Eye (tissue), 1 donor: ENCODE results near the gene ROR1.
A peak's percentile ranks its signal among the peaks of the same experiment; 100 is the strongest.
"Not testable (repeated sequence)": the region's sequence is repeated elsewhere in the genome, so short reads cannot be mapped to it uniquely, and the experiment has no call there.

Source experiments
- DNase-seq: peaks from one replicate; pipeline ENCODE4 v3.0.0-alpha.2; 2015

The ROR1 gene

DNA sequence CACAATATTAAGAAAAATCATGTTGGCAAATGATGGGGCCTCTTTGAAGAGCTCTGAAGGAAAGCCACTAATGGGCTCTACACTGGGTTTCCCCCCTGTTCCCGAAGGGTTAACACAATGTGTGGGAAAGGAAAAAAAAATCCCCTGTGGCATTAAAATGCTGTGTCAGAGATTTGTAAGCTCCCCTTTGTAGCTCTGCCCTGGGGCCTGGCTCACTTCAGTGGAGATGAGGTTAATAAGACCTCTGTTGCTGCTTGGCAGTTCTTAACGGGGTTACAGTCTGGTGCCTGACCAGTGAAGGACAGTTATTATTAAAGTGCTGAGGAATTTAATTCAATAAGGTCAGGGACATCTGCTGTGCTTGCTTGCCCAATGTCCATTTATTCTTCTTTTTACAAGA, 299.9 kb downstream of the ROR1 start:
- peak; percentile 60 for DNase-seq

DNA sequence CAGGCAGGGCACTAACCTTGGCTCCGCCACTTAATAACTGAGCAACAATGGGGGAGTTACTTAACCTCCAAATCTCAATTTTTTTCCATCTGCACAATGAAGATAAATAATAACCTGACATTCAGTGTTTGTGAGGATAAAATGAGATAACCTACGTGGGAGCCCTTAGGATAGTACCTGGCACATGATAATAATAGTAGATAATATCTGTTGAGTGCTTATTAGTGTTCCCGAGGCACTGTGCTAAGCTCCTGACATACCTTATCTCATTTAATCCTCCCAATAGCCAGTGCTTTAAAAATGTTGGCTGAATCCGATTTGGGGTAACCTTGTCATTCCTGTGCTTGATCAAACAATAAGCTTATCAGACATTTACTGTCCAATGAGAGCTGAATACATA, 300.9 kb downstream of the ROR1 start:
- no peak for DNase-seq

DNA sequence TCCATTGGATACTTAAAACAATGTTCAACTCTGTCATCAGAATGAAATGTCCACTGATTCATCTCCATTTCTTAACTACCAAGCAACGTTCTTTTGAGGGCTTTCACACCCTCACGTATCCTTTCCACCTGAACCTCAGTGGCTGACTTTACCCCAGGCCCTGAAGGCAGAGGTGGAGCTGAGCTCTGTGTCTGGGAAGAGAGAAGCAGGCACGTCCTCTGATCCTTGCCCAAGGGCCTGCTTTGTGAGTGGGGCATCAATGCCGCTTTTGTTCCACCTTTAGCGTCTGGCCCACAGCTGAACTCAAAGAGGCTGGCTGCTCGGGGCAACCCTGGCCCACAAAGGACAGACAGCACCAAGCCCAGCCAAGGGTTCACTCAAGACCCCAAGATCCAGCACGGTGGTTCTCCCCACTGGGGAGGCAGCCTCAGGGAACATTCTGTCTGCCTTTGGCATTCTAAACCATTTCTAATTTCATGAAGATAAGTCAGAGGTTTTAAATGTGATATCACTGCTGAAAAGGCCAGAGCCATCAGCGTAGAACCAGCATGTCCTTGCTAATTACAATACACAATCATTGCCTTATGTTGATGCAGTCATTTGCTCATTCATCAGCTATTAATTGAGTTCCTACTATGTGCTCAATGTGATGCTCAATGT, 303.6 kb downstream of the ROR1 start:
- no peak for DNase-seq

DNA sequence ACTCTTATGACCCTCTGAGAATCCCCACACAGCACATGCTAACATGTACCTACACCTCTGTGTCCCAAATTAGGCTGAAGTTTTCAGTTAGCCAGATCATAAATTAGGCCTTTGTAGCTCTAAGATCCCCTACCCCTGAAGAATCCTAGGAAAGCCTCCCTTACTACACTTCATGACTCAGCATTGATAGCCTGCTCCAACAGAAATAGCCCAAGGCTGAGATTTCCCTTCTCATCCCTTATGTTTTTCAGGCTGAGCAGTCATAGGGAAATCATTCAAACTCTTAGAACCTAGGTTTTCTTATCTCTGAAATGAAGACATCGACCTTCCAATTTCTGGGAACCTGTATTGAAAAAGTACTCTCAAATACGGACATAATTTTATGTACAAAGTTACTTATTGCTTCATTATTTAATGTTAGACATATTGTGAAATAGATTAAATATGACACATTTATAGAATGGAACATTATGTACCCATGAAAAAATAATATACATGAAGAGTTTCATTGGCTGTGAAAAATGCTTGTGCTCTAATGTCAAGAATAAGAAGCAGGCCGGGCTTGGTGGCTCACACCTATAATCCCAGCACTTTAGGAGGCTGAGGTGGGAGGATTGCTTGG, 307.2 kb downstream of the ROR1 start:
- DNase-seq: no peak

DNA sequence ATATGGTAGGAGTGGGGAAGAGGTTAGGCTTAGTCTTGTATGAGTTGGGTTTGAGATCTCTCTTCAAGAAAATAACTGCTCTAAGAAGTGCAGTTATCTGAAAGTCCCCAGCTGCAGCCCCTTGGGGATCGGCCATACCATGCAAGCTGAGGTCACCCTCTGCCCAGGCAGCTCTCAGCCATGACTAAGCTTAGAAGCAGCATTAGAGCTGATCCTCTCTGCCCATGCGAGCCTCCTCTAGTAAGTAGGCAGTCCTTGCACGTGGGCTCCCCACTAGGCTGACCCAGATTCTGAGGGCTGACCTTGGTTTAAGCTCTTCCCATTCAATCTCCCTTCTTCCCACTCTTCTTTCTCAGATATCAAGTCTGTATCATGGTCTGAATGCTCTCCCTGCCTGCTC, 308.6 kb downstream of the ROR1 start:
- DNase-seq: no peak

DNA sequence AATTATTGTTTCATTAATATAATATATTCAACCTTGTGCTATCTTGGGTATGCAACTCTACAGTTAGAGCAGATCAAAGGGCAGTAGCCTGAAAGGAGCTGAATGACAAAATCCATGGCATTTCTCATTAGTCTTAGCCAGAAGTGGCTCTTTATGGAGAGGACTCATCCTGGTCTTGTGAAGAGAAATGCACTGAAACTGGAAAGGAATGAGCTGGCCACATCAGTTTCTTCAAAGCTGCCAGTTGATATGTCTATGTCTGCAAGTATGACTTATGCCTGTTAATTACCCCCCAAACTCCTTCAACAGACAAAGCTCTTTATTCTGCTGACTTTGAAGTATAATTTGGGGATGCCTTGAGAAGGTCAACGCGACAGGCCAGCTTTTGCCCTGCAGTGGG, 310.6 kb downstream of the ROR1 start:
- DNase-seq: no peak

DNA sequence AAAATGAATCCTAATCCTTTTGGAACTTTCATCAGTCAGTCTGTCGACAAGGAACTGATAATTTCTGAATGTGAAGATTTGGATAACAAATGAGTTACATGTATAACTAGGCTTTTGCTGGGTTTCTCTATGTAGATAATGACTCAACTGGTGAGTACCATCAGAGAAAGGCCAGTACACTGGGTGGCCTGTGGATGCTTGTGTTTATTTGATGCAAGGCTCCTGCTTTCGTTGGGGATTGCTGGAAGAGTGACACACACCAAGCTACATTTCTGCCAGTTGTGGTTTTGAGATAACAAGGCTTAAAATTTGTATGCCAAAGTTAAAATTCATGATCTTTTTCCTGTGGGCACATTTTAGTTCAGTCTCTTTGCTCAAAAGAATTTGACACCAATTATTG, 314.0 kb downstream of the ROR1 start:
- no peak for DNase-seq

DNA sequence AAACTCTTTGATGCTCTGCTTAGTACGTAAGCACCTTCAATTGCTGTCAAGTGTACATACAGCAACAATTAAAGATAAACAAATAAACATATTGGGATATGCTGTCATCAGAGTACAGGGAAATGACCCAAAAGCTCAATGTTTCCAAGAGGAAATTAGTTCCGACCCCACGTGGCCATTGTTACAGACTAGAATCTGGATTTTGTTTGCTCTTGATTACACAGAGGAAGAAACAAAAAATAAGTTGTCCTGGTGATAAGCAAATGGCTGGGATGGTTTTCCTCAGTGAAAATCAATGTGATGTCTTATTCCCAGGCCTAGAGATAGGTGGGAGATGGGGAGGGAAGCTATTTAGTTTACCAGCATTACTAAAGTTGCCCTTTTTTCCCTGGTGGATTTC, 316.6 kb downstream of the ROR1 start:
- DNase-seq: no peak

DNA sequence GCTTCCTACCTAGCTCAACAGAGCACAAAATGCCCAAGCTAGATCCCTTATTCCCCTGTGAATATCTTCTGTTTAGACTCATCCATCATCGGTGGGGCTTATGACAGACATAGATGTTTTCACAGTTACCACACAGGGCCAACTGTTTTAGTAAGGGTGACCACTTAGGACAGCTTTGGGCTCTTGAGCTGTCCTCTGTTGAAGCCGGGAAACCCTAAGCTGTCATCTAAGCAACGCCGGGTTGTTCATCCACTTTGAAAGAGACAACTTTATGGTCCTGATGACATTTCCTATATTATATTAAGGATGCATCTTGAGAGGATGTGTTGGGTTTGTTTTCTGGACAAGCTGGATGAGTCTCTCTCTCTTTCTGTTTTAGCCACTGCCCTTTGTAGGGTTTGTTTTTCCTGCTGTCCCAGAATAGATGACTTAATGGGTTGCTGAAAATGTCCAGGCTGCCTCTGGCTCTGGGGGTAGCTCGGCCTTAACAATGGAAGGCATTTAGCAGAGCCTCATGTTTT, 319.1 kb downstream of the ROR1 start:
- DNase-seq: no peak

DNA sequence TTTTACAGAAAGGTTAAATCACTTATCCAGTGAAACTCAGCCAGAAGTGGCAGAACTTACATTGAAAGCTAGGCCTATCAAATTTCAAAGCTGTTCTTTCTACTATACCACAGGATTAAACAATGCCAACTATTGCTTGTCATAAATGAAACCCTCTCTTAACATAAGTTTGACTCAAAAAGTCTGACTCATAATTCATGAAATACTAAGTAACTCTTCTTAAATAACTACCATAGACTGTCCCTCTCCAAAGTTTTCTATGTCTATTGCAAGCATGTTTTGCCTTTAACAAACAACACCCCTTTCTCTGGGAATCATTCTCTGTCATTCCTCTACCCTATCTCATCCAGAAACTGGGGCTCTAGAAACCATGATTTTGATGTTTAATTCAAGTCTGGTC, 320.1 kb downstream of the ROR1 start:
- no peak for DNase-seq

DNA sequence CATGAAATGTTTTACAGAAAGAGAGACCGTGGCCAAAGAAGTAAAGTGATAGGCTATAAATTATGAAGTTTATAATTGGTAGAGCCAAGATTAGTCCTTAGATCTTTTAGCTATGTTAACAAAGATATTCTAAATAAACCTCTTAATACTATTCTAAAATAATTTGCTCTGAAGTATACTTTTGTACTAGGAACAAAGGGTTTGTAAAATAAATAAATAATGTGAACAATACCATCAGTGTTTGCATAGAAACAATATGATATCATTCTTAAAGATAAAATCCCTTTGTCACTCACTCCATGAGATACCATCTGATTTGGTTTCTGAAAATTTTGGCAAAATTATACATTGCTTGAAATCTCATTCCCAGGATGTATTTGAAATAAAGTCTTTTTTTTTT, 322.0 kb downstream of the ROR1 start:
- no peak for DNase-seq

DNA sequence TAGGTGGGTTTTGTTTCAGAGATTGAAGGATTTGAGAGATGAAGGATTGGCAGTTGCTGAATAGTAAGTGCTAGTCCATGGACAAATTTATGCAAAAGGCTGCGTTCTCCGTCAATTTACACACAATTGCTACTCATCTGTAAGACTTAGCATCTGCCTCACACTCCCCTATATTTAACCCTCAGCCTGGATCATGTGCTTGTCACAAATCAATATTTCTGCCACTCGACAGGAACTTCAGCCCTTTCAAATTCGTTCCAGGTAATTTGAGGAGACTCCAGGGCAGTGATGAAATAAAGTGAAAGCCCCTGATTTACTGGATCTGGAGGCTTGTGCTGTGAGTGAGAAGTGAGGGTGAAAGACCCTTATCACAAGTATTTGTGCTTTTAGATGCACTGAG, 324.0 kb downstream of the ROR1 start:
- DNase-seq: no peak

DNA sequence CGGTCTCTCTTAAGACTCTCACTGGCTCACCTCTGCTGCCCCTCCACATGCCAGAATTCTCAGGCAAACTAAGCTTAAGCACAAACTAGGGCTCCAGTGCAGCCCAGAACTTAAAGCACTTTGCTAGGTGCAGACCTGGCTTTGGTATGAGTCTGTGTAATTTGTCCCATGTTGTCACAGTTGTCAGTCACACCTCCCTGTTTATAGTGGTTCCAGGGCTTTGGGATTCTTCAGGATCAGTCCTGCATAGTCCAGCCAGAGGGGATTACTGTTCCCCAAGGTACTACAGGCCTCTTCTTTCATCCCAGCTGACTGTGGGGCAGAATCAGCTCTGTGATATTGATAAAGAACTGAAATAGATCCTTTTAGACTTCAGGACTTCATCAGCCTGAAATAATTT, 324.6 kb downstream of the ROR1 start:
- no peak for DNase-seq

DNA sequence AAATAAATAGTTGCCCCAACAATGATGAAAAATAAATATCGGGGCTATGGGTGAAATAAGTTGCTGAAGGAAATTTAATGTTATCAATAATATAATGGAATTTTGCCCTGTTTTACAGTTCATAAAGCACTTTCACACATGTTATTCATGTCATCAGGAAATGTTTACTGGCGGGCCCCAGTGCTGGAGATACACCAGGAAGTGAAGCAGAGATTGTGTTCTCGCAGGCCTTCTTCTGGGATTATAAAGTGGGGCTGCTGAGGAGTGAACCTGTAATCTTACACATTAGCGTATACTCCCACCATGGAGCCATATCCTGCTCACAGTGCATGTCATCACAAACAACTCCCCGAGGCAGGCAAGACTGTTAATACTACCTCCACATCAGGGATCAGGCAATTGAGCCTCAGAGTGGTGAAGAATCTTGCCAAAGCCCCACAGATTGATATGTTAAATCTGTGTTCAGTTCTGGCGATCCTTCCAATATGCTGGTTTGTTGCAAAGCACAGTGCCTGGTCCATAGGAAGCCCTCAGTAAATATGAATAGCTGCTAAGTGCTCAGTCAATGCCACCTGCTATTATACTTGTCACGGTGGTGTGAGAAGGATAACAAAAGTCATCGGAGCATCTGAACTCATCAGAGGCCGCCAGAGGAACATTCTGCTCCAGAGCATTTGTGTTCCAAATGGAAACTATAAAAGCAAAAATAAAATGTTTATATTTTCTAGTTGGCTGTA, 325.2 kb downstream of the ROR1 start:
- no peak for DNase-seq

DNA sequence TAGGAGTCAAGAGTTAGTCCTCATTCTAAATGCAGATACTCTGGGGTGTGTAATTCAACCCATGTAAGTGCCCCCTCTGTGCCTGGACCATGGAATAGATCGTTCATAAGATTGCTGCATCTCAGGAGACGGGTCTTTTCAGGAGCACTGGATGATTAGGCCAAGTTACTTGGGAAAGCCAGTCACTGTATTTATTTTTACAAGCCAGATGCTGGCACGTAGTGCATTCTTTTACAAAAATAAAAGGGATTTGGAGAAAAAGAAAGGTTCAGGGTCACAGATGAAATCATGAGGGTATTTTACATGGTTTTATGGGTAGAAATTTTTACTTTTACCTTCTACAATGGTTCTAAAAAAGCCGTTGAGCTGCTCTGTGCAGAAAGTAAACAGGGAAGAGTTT, 327.0 kb downstream of the ROR1 start:
- no peak for DNase-seq

DNA sequence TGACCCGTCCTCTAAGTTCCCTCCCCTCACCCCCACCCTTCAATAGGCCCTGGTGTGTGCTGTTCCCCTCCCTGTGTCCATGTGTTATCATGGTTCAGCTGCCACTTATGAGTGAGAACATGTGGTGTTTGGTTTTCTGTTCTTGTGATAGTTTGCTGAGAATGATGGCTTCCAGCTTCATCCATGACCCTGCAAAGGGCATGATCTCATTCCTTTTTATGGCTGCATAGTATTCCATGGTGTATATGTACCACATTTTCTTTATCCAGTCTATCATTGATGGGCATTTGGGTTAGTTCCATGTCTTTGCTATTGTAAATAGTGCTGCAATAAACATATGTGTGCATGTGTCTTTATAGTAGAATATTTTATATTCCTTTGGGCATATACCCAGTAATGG, 330.8 kb downstream of the ROR1 start:
- DNase-seq: not testable (repeated sequence)

DNA sequence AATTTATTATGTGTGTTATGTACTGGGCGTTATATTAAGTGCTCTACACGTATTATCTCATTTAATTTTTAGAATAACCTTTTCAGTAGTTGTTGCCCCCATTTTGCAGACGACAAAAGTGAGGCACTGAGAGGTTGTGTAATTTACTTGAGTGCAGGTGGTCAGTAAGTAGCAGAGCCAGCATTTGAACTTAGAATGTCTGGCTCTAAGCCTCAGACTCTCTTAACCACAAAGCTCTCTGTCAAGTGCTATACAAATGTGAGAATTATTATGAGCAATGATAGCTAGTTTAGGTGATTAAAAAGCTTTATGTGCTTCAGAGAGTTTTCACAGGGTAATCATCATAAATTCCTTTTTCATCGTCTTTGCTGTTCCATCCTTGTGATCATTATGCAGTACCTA, 333.3 kb downstream of the ROR1 start:
- DNase-seq: no peak

DNA sequence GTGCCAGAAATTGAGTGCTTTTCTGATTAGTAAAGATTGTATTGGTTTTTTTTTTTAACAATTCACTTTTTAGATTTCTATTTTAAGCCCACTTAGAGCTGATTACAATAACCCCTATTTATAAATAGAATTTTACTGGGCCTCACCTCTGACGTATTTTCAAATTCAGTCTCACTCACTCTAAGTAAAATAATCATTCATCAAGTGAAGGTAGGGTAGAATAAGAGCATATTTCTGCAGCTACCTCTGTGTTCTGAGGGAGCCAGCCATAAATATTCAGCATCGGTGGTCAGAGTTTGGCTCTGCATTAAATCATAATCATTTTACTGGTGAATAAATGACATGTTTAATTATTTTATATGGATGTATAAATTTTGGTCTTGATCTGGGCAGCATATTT, 333.8 kb downstream of the ROR1 start:
- no peak for DNase-seq

DNA sequence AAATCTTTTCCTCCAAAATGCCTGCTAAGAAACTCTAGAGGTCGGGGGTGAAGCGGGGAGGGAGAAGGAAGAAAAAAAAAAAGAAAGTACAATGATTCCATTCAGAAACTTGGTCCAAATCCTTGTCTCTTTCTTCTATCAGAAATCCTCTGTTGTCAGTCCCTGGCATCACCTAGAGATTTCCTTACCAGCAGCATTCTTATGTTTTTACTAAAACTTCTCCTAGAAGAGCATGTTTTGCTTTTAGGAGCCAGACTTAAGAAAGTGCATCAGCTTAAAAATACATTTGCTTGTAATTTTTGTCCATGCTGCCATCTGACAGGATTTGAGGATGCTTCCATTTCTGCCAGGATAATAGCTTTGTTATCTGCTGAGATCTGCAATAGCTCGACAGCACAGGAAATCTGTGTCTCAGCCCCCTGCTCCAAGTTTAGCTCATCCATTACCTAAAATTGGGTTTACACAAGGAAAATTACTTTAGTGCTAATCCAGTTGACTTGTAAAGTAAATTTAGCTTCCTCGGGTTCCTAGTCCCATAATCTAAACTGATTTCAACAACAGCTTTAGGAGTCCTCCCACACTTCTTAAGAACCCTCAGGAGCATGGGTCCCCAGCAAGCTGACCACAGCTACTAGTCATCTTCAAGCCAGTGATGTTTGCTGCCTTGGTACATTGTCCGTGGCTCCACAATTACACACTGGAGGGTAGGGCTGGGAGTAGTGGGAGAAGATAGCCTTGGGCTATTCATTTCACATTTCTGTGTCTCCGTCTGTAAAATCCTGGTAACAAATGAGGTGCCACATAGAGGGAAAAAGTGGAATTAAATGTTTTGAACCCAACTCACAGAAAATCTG, 337.3 kb downstream of the ROR1 start:
- DNase-seq: no peak

DNA sequence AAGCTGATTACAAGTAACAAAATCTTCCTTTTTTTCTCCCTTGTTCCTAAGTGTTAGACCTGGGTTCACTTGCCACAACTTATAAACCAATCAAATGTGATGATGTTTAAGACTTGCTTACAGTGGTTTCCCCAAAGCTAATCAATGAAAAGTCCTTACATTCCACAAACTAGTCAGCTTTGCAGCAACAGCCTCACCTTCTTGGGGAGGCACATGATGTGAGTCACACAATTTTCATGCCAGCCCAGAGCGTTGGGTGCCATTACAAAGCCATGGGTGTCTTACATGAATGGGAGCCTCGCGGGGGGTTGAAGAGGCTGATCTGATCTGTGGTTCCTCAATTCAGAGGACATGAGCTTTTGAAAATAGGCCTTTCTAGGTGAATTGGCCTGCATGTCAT, 338.0 kb downstream of the ROR1 start:
- DNase-seq: no peak

DNA sequence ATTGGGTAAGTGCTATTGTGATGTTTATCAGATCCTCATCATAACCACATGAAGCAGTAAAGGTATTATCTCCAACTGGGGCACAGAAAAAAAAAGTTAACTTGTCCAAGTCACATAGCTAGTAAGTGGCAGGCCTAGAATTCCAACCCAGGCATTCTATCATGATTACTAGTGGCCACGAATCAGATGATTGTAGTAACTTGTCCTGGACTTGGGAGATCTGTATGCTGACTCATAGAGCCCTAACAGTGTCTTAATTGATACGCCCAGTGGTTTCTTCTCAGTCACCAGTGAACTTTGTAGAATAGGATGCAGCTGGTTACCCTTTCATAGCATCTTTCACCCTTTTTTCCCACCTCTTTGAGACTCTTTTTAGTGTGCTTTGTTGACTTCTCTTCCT, 338.5 kb downstream of the ROR1 start:
- DNase-seq: no peak

DNA sequence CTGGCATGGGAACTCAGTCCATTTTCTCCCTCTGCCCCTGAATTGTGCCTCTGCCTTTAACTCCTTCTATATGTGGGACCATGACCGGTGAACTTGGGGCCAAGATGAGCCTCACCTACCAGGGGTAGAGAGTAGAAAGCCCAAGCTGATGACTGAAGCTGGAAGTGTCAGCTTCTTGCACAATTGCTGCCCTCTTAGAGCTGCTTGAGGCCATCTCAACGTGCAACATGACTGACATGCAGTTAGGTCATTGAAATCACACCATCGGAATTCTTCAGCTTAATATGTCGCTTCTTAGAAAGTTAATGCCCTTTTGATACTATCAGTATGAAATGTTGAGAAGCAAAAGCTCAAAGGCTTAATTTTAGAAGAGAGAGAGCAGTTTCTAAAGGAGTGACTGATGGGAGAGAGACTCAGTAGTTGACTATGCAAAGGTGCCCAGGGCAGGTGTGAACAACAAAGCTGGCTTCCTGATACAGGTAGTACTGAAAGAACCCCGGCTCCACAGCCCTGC, 340.3 kb downstream of the ROR1 start:
- no peak for DNase-seq

DNA sequence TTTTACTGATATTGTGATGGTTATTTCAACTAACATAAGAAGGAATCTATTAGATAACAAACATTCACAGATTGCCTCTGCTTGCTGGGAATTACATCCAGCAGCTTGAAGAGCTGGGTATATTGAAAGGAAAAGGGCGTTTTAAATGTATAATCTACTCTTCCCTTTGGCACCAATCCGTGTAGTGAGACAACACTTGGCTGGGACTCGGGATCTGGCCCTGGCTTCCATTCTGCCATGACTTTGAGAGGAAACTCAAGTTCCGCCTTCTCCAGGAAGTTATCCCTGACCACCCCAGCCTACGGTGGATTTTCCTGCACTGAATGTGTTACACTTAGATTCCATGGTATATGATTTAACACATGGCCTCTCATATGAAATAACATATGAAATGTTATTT, 342.7 kb downstream of the ROR1 start:
- no peak for DNase-seq
